NOMO-1 treated with dmso at 0.1 percent for 144 hours (cell line): ENCODE data around the gene WDR37.
"Not testable (repeated sequence)": the region's sequence is repeated elsewhere in the genome, so short reads cannot be mapped to it uniquely, and the experiment has no call there.

Source experiments
- DNase-seq: peaks from one replicate; lab custom pipeline; 2025; ENCODE audit not compliant: unreplicated experiment; lab: John Stamatoyannopoulos, UW

WDR37 gene

DNA sequence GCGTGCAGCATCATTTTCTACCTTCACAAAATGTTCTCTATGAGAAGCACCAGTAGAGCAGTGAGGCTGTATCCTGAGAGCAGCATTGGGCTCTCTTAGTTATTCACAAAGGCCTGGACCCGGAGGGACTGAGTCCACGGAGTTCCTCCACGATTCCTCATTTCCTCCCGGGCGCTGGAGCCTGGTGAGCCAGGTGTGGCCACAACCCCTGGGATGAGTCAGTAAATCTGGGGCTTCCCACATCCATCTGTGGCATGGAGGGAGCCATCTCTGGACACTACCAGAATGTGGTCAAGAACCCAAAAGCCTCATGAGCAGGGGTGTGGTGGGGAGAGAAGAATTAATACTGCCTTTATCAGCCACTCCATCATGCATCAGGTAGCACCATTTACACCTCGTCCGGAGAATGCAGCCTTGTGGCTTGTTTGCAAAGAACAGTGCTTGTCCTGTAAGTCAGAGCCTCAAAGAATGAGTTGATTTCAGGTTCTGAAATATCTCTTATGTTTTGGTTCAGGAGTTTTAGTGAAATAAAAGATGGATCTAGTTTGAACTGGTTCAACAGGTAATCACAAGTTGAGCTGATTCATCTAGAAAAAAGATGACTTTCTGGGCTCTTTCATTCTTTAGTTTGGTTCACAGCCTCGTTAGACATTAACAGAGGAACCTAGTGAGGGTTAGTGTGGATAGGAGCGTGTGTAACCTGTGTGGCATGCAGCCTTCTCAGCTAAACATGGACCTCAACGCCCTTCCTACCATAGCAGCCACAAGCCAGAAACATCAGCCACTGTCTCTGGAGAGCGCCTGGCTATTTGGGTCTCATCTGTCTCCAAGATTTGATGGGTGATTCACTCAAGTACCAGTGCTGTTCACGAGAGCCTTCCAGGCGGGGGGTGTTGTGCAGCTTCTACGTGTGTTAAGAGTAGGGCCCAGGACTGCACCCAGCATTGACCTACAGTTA, 95.2 kb downstream of the WDR37 start:
- DNase-seq, result no peak

DNA sequence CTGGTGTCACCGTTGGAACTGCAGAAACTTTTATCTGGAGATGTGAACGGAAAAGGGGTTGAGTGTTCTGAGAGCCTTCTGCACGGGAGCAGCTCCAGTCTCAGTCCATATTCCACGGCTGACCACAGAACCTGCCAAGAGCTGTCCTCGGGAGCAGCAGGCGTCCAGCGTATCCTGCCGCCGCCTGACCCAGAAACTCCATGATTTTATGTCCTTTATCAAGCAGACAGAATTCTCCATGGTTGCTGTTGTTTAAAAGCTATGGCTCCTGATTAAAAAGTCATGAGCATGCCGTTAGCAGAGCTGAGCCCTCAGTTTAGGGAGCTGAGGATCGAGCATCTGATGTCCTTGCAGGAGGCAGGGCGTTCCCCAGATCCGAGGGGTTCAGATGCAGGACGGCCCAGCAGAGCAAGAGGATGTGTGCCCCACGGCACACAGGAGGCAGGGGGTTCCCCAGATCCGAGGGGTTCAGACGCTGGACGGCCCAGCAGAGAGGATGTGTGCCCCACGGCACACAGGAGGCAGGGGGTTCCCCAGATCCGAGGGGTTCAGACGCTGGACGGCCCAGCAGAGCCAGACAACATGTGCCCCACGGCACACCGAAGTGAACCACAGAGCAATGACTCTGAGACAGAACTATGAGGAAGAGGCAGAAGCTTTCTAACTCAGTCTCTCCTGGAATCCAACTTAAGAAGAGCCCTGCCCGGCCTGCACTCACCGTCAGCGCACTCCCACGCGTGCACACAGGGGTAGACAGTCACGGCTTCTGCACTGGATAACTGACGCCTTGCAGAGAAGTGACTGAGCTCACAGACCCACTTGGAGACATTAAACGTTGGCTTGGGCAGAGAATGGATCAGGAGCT, 96.4 kb downstream of the WDR37 start:
- no peak for DNase-seq

DNA sequence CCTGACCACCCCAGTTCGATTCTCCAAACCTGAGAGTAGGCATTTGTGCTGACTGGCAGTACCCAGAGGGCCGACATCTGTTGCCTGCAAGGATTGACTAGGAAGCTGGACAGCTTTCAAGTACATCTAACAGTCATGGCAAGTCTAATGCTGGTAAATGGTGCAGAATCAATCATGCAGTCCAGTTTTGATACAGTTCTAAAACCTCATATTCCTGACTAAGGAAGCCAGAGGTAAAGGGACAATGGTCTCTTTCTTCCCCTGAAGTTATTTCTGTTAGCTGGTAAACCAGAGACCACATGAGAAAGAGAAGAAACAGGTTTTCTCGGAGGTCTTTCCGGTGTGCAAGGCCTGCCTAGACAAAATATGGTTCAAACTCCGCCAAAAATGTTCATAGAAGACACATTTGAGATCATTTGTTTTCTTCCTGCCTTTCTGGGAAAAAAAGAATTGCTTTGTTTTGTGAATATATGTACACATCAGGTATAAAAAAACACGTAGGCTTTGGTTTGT, 97.1 kb downstream of the WDR37 start:
- DNase-seq, result no peak

DNA sequence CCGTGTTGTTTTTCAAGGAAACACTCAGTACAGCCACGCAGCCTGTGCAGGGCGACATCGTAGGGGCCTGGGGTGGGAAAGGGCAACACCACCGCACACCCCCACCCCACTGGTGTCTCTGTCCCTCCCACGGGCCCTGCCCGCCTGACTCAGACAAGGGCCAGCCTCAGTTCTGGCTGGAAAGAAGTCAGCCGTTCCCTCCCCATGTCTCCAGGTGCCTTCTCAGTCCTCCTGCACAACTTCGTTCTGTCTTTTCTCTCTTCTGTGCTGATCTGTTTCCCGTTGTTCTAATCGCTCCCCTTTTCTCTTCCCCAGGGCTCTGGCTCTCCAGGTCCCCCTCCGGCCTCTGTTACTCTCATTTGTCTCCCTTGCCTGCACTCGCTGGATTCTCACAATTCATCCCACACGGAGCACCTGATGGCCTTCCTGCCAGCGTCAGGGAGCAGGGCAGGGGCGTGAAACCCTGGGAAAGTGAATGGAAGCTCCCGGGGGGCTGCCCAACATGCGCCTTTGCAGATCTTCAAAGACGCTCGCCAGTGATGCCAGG, 97.7 kb downstream of the WDR37 start:
- no peak for DNase-seq

DNA sequence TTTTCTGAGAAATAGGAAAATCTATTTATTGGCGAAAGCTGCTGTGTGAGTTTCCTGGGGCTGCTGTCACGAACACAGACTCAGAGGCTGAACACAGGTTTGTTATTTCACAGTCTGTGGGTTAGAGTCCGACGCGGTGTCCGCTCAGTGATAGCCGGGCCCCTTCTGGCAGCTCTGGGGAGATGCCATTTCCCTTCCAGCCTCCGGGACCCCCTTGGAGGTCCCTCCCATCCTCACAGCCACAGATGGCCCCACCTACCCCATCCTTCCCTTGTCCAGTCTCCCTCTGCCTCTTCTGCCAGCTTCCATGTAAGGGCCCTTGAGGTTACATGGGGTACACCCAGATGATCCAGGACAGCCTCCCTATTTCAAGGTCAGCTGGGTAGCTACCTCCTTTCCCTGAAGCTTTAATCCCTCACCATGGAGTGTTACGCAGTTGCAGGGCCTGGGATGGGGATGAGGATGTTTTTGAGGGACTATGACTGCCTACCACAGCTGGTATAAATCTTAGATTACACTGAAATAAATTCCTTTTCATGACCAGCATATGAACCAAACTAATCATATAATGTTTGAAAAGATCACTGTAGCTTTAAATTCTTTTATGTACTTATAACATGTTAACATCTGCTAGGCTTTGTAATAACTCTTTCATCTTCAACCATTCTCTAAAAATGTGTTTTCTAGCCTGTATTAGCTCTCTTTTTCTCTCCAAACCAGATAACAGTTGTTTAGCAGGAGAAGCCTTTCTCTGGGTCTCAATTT, 98.5 kb downstream of the WDR37 start:
- DNase-seq, result no peak

DNA sequence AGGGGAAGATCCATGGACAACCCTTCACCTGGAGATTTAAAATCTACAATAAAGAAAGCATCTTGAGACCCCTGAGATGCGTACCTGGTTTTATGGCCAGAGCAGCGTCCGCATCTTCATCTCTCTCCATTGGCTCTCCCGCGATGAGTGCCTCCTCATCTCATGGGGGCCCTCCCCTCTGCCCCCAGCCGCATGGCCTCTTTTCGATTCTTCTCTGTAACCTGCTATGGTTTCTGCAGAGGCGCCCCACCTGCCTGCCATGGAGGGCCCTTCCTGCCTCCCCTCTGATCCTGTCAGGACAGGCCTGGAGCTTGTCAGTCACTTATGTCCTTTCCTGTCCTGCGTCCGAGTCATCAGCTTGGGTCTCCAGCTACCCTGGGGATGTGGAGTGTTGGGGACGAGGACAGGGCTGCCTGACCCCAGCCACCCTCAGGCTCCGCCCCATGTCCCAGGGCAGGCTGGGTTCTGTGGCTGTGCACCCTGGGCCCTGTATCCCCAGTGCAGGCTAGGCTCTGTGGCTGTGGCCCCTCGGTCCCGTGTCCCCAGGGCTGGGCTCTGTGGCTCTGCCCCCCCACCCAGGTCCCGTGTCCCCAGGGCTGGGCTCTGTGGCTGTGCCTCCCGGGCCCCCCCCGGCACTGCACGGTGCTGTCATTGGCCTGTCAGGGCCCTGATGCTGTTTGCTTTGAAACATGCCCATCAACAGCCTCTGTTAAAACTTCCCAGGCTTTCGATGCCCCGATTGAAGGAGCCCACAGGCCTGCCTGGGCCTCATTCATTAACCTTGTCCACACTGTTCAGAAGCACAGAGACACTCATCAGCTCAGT, 99.8 kb downstream of the WDR37 start:
- no peak for DNase-seq

DNA sequence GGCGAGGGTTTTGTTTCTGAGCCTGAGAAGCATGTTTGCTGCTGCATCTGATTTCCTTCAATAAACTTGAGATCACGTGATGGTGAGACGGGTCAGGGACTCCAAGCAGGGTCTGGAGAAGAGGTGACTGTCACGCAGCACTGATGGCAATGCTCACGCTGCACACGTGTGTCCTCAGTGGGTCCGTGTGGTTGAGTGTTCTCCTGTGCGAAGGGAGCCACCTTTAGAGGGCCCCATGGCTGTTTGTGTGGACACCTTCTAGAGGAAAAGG, 100.4 kb downstream of the WDR37 start:
- DNase-seq, result no peak

DNA sequence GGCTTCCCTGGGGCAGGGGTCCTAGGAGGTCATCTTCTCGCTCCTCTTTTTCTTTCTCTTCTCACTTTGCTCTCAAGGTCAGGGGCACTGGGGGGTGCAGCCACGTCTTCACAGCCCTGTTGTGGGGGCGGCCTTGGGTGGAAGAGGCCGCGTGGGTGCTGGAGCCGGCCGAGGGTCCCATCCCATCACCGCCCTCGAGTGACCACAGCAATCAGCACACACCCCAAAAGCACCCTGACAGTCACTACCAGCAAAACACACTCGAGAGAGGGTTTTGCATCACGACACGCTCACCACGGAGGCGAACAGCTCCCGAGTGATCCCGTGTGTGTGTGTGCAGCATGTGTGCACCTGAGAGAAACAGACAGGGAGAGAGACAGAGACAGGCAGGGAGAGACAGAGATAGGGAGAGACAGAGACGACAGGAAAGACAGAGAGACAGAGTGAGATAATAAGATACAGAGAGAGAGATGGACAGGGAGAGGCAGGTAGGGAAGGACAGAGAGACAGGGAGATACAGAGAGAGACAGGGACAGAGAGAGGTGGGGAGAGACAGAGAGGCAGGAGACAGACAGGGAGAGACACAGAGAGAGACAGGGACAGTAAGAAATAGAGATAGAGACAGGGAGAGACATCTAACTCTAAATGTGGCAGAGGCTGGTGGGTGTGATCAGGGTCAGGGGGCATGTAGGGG, 100.9 kb downstream of the WDR37 start:
- no peak for DNase-seq

DNA sequence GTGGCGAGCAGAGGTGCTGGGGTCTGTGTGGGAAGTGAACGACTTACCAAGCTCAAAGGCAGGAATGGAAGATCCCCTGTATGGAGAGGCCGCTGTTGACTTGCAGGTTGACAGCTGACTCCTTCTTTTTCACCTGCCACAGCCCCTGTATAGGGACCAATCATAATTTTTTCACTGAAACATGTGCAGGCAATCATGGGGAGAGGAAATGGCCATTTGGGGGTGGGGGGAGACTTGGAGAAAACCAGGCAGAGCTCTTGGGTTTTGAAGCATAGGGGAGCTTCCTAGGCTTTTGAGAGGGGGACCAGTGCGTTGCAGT, 101.4 kb downstream of the WDR37 start:
- DNase-seq, result no peak

DNA sequence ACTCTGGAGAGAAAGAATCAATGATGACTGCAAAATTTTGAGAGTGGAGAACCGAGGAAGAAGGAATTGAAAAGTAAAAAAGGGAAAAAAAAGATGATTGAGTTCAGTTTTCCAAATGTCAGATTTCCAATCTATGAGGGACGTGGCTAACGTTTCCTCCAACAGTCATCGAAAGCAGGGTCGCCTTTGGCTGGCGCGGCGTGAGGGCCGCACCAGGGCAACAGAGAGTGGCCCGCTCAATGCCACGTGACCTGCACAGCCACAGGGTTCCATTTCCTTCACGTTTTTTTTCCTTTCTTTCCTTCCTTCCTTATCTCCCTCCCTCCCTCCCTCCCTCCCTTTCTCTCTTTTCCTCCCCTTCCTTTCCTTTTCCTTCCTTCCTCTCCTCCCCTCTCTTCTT, 101.9 kb downstream of the WDR37 start:
- no peak for DNase-seq

DNA sequence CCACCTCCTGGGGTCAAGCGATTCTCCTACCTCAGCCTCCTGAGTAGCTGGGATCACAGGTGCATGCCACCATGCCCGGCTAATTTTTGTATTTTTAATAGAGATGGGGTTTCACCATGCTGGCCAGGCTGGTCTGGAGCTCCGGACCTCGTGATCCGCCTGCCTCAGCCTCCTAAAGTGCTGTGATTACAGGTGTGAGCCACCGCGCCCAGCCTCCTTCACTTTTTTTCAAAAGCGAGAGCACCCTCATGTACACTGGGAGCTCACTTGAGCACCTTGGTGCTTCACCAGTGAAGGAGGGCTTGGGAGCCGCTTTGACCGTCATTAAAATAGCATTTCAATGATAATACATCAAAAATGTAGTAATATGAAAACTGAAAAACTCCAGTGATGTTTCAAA, 102.4 kb downstream of the WDR37 start:
- not testable (repeated sequence) for DNase-seq

DNA sequence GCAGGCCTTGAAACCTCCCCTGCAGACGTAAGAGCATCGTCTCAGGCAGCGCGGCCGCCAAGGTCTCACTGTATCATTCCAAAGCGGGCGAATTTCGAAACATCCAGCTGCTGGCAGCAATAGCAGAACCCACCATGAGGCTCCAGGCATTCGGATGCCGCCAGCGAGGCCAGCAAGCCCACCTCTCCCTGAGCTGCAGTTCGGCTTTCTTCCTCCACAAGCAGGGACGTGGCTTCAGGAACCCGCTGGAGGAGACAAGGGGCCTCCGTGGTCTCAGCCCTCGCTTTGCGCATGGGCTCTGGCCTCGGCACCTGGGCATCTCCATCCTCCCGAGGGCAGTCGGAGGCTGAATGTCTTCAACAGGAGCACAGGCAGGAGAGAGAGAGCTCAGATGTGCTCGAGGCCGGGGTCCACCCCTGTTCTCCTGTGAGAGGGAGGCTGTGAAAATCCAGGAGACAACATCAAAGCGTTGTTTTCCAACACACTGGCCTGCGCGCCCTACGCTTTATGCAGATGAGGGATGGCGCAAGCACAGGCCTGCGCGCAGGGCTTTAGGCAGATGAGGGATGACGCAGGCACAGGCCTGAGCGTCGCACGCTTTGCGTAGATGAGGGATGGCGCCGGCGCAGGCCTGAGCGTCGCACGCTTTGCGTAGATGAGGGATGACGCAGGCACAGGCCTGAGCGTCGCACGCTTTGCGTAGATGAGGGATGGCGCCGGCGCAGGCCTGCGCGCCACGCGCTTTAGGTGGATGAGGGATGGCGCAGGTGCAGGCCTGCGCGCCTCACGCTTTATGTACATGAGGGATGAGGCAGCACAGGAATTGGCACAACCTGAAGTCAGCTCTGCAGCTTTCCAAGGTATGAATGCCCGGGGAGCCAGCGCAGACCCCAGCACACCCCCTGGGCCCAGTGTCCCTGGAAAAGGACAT, 103.2 kb downstream of the WDR37 start:
- DNase-seq, result no peak

DNA sequence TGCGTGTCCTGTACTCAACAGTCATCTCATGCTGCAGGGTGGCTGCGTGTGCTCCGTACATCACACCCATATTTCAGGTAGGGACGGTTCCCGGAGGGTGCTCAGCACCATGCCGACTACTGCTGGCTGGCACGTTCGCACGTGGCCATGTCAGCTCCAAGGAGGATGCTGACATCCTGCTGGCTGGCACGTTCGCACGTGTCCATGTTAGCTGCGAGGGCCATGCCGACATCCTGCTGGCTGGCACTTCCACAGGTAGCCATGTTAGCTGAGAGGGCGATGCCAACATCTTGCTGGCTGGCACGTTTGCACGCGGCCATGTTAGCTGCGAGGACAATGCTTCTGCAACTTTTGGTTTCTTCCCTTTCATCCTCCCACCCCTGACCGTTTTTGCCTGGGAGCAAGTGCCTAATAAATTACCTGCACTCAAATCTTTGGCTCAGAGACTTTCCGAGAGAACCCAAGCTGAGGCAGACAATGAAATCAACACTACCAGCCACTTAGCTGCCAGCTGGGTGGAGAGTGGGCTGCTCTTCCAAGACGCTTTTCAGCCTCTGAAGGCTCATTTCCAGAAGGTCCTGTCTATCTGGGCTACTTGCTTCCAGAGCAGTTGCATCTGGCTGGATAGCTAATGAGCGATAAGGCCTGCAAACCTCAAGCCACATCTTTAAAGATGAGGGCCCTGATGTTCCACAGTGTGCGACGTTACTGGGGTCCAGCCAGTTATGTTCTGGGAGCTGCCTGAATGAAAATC, 104.6 kb downstream of the WDR37 start:
- DNase-seq, result no peak

DNA sequence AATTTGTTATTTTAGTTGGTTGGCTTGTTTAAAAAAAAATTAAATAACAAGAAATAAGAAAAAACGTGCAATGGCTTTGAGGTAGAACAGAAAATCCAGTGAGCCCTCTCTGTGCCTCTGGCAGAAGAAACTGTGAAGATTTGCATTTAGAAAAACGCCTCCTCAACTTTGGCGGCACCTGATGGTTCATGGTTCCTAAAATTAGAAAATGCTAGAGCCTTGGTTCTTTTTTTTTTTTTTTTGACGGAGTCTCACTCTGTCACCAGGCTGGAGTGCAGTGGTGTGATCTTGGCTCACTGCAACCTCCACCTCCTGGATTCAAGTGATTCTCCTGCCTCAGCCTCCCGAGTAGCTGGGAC, 105.1 kb downstream of the WDR37 start:
- not testable (repeated sequence) for DNase-seq

DNA sequence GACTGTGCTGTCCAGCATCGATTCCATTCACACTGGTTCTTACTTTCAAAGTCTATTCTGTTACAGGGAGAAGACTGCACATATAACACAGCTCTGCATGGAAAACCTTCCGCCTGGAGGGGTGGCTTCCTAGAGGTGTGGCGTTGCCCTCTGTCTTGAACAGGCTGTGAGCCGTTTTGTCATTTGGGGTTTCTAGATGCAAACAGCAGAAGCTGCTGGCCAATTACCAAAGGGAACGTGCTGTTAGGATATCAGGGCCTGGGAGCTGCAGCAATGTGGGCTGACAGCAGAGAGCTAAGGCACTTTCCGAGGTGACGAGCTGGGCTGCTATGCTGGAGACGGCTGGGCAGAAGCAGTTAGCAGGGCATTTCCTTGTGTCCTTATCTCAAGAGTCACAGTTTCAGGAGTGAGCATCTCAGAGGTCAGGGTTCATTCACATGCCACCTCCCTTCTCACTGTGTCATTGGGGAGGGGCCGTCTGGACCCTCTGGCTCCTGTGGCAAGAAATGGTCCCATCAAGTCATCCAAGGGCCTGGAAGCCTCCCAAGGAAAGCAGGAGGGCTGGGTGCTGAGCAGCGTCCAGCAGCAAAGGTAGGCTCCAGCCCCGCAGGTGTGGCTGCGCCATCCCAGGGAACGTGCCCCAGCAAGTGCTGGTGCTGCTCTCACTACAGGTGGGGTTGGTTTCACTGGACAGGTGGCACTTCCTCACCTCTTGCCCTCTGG, 106.5 kb downstream of the WDR37 start:
- DNase-seq, result no peak

DNA sequence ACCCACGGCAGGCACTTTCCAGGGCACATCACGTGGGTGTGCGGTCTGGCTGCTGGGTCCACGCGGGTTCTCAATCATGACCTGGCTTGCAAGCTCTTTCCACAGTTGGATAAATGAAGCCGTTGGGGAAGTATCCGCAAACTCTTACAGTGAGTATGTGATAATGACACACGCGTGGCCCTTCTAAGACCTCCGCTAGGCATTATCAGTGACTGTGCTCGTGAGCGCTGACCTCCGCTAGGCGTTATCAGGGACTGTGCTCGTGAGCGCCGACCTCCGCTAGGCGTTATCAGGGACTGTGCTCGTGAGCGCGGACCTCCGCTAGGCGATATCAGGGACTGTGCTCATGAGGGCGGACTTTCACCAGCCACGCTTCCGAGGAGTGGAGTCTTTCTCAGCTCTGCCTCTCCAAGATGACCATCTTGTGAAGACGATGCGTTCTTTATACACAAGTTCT, 107.0 kb downstream of the WDR37 start:
- DNase-seq, result no peak

DNA sequence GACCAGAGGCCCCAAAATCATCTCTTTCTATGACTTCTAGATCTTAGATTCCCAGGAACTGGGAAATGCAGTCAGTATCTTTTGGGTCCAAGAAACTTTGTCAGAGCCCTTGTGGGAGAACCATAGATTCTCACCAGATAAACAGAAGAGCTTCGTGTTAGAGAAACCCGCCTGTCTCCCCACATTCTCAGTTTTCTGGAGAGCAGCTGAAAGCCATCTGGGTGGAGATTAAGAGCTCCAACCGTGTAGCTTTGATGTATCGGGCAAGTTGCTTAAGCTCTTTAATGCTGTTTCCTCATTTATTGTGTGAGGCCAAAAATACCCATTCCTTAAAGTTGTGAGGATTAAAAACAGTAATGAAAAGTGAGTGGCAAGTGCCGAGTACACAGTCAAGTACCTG, 107.6 kb downstream of the WDR37 start:
- DNase-seq, result no peak
